NCI-H1048 (cell line): ENCODE measurements around the gene ZBP1.

Experiments used
- DNase-seq: peaks from one replicate; lab custom pipeline; 2025; lab: John Stamatoyannopoulos, UW

The ZBP1 gene

GRCh38 chr20:57598491-57598890 lies 21.7 kb downstream of the ZBP1 start:
- DNase-seq: no peak

- DNase-seq: no peak
Measured at GRCh38 chr20:57598060-57598459, 22.2 kb downstream of the ZBP1 start.

- DNase-seq: no peak
Measured at GRCh38 chr20:57596998-57597939, 23.0 kb downstream of the ZBP1 start.

GRCh38 chr20:57596358-57596757 lies 23.9 kb downstream of the ZBP1 start:
- DNase-seq: no peak

- no peak for DNase-seq
Measured at GRCh38 chr20:57595041-57596030, 24.9 kb downstream of the ZBP1 start.

- DNase-seq: no peak
Measured at GRCh38 chr20:57594092-57594951, 25.9 kb downstream of the ZBP1 start.

- no peak for DNase-seq
Measured at GRCh38 chr20:57593134-57593886, 26.9 kb downstream of the ZBP1 start.

- DNase-seq: no peak
Measured at GRCh38 chr20:57592263-57593092, 27.7 kb downstream of the ZBP1 start.

GRCh38 chr20:57591289-57592229 lies 28.7 kb downstream of the ZBP1 start:
- DNase-seq: no peak

GRCh38 chr20:57590485-57591288 lies 29.5 kb downstream of the ZBP1 start:
- DNase-seq: no peak

- no peak for DNase-seq
Measured at GRCh38 chr20:57589728-57590484, 30.3 kb downstream of the ZBP1 start.

- no peak for DNase-seq
Measured at GRCh38 chr20:57589123-57589727, 31.0 kb downstream of the ZBP1 start.

- no peak for DNase-seq
Measured at GRCh38 chr20:57588596-57588995, 31.6 kb downstream of the ZBP1 start.

GRCh38 chr20:57587989-57588377 lies 32.2 kb downstream of the ZBP1 start:
- no peak for DNase-seq

GRCh38 chr20:57587278-57587988 lies 32.8 kb downstream of the ZBP1 start:
- no peak for DNase-seq

- no peak for DNase-seq
Measured at GRCh38 chr20:57586943-57587277, 33.3 kb downstream of the ZBP1 start.
